ENCODE data around the gene MMP20.

Gene MMP20

DNA sequence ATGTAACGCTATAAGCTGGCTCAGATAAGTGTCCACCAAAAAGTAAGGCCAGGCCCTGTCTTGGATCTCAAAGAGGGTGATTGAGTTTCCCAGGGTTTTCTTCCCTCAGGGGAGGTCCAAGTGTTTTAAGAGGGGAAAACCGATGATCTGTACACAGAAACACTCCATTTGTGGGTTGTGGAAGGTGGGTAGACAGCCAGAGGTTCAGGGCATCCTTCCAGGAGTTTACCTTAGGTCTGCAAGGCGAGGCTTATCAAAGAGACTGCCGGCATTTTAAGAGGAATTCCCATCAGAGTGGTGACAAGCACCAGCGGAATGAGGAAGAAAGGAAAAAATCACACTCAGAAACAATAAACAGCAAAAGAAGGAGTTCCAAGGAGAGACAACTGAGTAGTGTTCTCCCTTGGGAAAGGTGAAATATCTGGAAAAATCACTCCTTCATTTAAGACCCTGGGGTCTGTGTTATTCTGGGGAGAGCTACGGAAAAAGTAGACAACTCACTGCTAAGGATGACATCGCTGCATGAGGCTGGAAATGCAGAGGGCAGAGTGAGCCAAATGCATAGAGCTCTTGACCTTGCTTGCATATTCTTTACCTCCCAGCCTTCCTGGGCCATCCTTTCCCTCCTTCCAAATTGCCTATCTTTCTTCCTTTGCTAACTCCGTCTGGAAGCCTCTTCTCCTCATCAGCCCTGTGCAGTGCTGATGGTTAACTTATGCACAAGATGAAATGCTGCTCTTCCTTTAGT, 72.5 kb downstream of the MMP20 start:
- peak; percentile 76 for DNase-seq (ENCODE audit: low read depth)
- TF ChIP-seq, protein P1, sequence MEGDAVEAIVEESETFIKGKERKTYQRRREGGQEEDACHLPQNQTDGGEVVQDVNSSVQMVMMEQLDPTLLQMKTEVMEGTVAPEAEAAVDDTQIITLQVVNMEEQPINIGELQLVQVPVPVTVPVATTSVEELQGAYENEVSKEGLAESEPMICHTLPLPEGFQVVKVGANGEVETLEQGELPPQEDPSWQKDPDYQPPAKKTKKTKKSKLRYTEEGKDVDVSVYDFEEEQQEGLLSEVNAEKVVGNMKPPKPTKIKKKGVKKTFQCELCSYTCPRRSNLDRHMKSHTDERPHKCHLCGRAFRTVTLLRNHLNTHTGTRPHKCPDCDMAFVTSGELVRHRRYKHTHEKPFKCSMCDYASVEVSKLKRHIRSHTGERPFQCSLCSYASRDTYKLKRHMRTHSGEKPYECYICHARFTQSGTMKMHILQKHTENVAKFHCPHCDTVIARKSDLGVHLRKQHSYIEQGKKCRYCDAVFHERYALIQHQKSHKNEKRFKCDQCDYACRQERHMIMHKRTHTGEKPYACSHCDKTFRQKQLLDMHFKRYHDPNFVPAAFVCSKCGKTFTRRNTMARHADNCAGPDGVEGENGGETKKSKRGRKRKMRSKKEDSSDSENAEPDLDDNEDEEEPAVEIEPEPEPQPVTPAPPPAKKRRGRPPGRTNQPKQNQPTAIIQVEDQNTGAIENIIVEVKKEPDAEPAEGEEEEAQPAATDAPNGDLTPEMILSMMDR (IDR thresholded peaks at IDR 0.05; ENCODE audit: insufficient read depth, low read depth, low read length, missing control alignments) = no peak
- no peak overlapping the region for H3K4me3 ChIP-seq (ENCODE audit: low read length)

DNA sequence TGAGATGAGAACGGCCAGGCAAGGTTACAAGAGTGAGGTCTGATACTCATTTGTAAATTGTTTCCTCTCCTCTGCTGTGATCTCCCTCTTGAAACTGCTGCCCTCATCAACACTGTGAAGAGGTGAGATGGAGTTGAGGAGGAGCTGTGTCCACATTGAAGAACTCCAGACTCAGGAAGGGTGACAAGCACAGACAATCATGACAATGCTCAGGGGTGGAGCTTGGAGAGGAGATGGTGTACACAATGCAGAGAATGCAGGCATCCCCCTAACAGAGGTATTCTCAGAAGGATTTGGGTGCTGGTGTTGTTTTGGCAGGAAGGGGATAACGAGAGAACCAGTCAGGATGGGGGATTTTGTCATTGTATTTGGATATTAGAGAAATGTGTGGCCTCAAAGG, 73.1 kb downstream of the MMP20 start:
- H3K4me3 ChIP-seq (ENCODE audit: low read length) = no peak overlapping the region
- DNase-seq (ENCODE audit: low read depth) = no peak
- TF ChIP-seq, protein P1 (IDR thresholded peaks at IDR 0.05; ENCODE audit: insufficient read depth, low read depth, low read length, missing control alignments) = no peak

GRCh38 chr11:102551169-102551781, 73.9 kb downstream of the MMP20 start:
- no peak for DNase-seq (ENCODE audit: low read depth)
- H3K4me3 ChIP-seq (ENCODE audit: low read length) = no peak overlapping the region
- TF ChIP-seq, protein P1 (IDR thresholded peaks at IDR 0.05; ENCODE audit: insufficient read depth, low read depth, low read length, missing control alignments) = no peak

GRCh38 chr11:102546923-102547471, 78.1 kb downstream of the MMP20 start:
- no peak overlapping the region for H3K4me3 ChIP-seq (ENCODE audit: low read length)
- DNase-seq (ENCODE audit: low read depth) = no peak
- TF ChIP-seq, protein P1 (IDR thresholded peaks at IDR 0.05; ENCODE audit: insufficient read depth, low read depth, low read length, missing control alignments) = no peak

- DNase-seq (ENCODE audit: low read depth) = peak; percentile 10
- no peak overlapping the region for H3K4me3 ChIP-seq (ENCODE audit: low read length)
- TF ChIP-seq, protein P1 (IDR thresholded peaks at IDR 0.05; ENCODE audit: insufficient read depth, low read depth, low read length, missing control alignments) = no peak
Measured at GRCh38 chr11:102546427-102546826, 78.7 kb downstream of the MMP20 start.

GRCh38 chr11:102545701-102546100, 79.4 kb downstream of the MMP20 start:
- TF ChIP-seq, protein P1 (IDR thresholded peaks at IDR 0.05; ENCODE audit: insufficient read depth, low read depth, low read length, missing control alignments) = no peak
- DNase-seq (ENCODE audit: low read depth) = peak; percentile 5
- no peak overlapping the region for H3K4me3 ChIP-seq (ENCODE audit: low read length)
